HG03060 (cell line): Measurements from ENCODE around the gene SLC37A4.
"Not testable (repeated sequence)": the region's sequence is repeated elsewhere in the genome, so short reads cannot be mapped to it uniquely, and the experiment has no call there.

Experiments
- ATAC-seq: cut with Tn5 transposase; IDR thresholded peaks from one replicate; pipeline ENCODE4 v1.9.1; 2021; ENCODE audit warnings: low read depth, moderate number of reproducible peaks; ENCODE audit not compliant: unreplicated experiment

SLC37A4 gene

GRCh38 chr11:119030329-119031047, at the start of gene SLC37A4:
Gene SLC37A4 (minus strand): TSS chr11:119030877.
- ATAC-seq, result peak; percentile 80

- ATAC-seq, result no peak
Observed at GRCh38 chr11:119078675-119079420, 48.2 kb upstream of the SLC37A4 start.

GRCh38 chr11:119077839-119078238, 47.2 kb upstream of the SLC37A4 start:
- no peak for ATAC-seq

GRCh38 chr11:119067371-119068222, 36.9 kb upstream of the SLC37A4 start, which contains the start of gene VPS11:
Gene VPS11 (plus strand): TSS chr11:119067818. CDS start chr11:119067824, 6 bp downstream.
- ATAC-seq, result peak; percentile 79

GRCh38 chr11:119065369-119065768, 34.7 kb upstream of the SLC37A4 start:
- ATAC-seq, result no peak

- no peak for ATAC-seq
Observed at GRCh38 chr11:119062779-119063178, 32.1 kb upstream of the SLC37A4 start.

- no peak for ATAC-seq
Observed at GRCh38 chr11:119061256-119061655, 30.6 kb upstream of the SLC37A4 start.

- ATAC-seq, result not testable (repeated sequence)
Observed at GRCh38 chr11:119059128-119059527, 28.5 kb upstream of the SLC37A4 start.

- ATAC-seq, result peak; percentile 63
Observed at GRCh38 chr11:119057000-119057769, 26.5 kb upstream of the SLC37A4 start, which contains the start of gene HYOU1. Gene HYOU1 (minus strand): TSS chr11:119057205. CDS start chr11:119056160, 1,045 bp downstream.

GRCh38 chr11:119056421-119056999, 25.8 kb upstream of the SLC37A4 start:
- ATAC-seq, result no peak

GRCh38 chr11:119055901-119056300, 25.2 kb upstream of the SLC37A4 start:
- no peak for ATAC-seq

GRCh38 chr11:119054418-119054817, 23.7 kb upstream of the SLC37A4 start:
- no peak for ATAC-seq

- no peak for ATAC-seq
Observed at GRCh38 chr11:119052163-119052814, 21.6 kb upstream of the SLC37A4 start.

GRCh38 chr11:119051440-119052162, 20.9 kb upstream of the SLC37A4 start:
- ATAC-seq, result no peak

GRCh38 chr11:119049081-119049480, 18.4 kb upstream of the SLC37A4 start:
- ATAC-seq, result no peak

GRCh38 chr11:119048644-119049043, 18.0 kb upstream of the SLC37A4 start:
- ATAC-seq, result no peak

GRCh38 chr11:119047205-119047604, 16.5 kb upstream of the SLC37A4 start:
- ATAC-seq, result no peak

GRCh38 chr11:119046489-119046888, 15.8 kb upstream of the SLC37A4 start:
- ATAC-seq, result no peak
